ENCODE measurements around the gene XXYLT1. TPM values are rescaled to one million over a fixed set of nuclear protein-coding genes. Genes with fewer than 3 reads are reported as not detected.

XXYLT1 gene
- polyA plus RNA-seq, 3 donors from 2014 or later, result 5.3 to 15.7 (median 5.6) TPM

DNA sequence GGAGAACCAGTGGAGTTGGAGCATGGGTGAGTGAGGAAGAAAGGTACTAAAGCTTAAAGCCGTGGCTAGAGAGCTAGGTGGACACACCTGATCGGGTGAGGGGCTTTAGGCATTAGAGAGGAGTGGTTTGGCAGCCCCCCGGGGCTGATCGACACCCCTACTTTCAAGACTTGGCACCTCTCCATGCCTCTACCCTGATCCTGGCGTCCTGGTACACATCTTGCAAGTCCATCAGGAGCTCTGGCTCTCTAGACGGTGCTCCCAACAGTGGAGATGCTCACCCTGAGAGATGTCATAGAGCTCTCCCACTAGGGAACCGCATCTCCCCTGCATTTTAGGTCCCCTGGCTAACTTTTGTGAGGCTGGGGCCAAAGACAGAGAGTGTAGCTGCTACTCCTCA lies 98.1 kb downstream of the XXYLT1 start:
- Mint-ChIP-seq H3K27ac (peak overlapping the region in 1 of 6 donors; percentile 5), H3K27me3 (ENCODE audit: low read depth in 3 of 3) (no peaks in the 10 kb centered on the region), H3K9me3 (no peaks in the 10 kb centered on the region), H3K4me3 (no peak overlapping the region), H3K36me3 (peaks cover 0 to 11% (median 7%) of the 10 kb centered on the region in 3 donors), H3K4me1 (no peaks in the 10 kb centered on the region)
- DNase-seq, result no peak

DNA sequence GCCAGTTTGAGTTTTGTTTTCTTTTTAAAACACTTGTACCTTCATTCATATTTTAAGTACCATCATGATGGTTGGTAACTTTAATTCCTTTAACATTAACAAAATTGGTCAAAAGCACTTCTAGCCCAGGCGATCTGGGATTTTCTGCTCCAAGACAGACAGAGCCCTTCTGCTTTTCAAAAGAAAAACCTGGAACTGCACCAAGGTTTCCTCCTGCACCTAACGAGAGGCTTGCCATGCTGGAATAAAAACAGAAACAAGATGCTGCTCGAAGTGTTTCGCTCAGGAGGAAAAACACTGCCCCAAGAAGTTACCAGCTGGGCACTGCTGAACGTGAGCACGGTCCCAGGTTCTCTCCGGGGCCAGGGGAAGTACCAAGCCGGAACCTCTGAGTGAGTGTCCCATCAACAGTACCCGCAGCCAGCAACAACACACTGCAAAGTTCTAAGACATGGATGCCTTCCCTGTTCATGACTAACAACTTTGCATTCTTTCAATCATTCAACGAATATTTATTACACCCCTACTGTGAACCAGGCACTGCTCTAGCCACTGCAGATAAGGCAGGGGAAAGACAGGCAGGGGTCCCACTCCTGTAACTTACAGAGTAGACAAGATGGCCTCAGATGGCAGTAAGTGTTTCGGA lies 98.8 kb downstream of the XXYLT1 start:
- no peak for DNase-seq
- no peak overlapping the region for H3K27ac Mint-ChIP-seq
- H3K9me3 Mint-ChIP-seq, result no peaks in the 10 kb centered on the region
- no peaks in the 10 kb centered on the region for H3K4me1 Mint-ChIP-seq
- H3K4me3 Mint-ChIP-seq, result no peak overlapping the region
- no peaks in the 10 kb centered on the region for H3K27me3 Mint-ChIP-seq (ENCODE audit: low read depth in 3 of 3)
- peaks cover 0 to 11% (median 7%) of the 10 kb centered on the region in 3 donors for H3K36me3 Mint-ChIP-seq

DNA sequence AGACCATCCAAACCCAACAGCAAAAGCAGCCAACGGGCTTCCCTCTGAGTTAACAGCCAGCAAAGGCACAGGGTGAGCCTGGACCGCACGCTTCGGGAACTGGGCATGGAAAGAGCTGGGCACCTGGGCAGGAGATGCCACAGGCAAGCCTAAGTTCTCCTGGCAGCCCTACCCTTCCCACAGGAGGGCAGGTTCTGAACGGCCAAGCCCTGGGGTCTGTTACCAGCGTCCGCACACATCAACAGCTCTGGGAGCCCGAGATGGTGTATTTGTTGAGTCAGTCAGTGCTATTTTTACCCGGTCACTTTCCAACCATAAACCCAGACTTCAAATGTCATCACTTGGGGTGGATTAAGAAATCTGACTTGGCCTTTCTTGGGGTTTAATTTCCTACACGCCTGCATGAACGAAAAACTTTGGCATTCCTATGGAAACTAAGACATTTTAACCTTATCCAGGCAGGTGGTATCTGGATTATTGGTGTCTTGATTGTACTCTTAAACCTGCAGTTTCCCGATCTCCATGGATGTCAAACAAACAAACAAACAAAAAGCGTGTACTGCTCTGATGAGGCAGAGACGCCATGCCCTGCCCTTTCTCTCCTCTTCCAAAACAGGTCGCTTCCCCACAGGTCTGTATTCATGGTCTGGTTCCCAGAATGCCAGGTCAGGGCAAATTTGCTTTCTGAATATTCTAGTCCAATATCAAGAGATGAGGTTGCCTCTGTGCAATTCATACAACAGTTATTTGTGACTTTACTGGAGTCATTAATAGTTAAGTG lies 99.7 kb downstream of the XXYLT1 start:
- Mint-ChIP-seq H3K4me3 (no peak overlapping the region), H3K27me3 (ENCODE audit: low read depth in 3 of 3) (no peaks in the 10 kb centered on the region), H3K27ac (no peak overlapping the region), H3K4me1 (no peaks in the 10 kb centered on the region), H3K36me3 (peaks cover 0 to 11% (median 7%) of the 10 kb centered on the region in 3 donors), H3K9me3 (no peaks in the 10 kb centered on the region)
- DNase-seq, result no peak

DNA sequence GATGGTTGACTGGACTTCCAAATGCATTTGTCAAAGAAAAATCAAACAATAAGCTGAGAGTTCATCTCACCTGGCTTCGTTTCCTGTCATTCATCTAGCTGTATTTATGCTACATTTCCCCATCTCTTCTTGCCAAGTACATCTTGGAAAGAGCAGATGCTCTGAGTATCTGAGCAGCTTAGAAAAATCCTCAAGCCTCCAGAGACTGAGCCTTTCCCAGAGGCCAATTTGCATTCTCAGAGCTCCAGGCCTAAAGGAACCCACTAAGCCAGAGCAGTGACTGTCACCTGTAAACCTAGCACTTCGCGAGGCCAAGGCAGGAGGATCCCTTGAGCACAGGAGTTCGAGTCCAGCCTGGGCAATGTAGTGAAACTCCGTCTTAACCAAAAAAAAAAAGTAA lies 100.5 kb downstream of the XXYLT1 start:
- H3K4me3 Mint-ChIP-seq, result no peak overlapping the region
- H3K27me3 Mint-ChIP-seq (ENCODE audit: low read depth in 3 of 3), result peaks cover 0 to 1% (median 0%) of the 10 kb centered on the region in 3 donors
- no peaks in the 10 kb centered on the region for H3K9me3 Mint-ChIP-seq
- no peak for DNase-seq
- peaks cover 0 to 7% (median 7%) of the 10 kb centered on the region in 3 donors for H3K36me3 Mint-ChIP-seq
- no peaks in the 10 kb centered on the region for H3K4me1 Mint-ChIP-seq
- no peak overlapping the region for H3K27ac Mint-ChIP-seq

DNA sequence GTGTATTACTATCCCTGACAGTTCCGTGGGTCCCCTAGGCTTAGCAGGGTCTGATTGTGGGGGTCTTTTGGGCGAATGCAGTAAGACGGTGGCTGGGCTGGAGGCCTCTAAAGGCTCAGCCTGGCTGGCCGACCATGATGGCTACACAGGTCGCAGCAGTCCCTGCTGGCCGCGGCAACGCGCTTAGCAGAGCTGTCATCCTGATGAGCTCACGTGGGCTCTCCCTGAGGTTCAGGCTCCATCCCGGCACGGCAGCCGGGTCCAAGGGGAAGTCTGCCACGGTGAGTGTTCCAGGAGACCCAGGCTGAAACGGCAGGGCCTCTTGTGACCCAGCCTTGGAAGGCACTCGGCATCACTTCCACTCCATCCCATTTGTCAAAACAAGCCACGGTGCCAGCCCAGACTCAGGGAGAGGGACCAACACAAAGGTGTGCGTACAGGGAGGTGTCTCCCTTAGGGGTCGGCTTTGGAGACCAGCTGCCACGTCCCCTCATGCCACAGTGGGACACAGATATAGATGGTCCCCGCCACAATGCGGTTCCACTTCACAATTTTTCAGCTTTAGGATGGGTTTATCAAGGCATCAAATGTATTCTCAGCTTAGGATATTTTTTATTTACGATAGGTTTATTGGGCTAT lies 101.8 kb downstream of the XXYLT1 start:
- Mint-ChIP-seq H3K4me3 (no peak overlapping the region), H3K4me1 (peaks cover 0 to under 1% of the 10 kb centered on the region in 2 donors), H3K27ac (no peak overlapping the region), H3K36me3 (peaks cover 0 to 3% (median 0%) of the 10 kb centered on the region in 3 donors), H3K27me3 (ENCODE audit: low read depth in 3 of 3) (peaks cover 0 to 1% (median 0%) of the 10 kb centered on the region in 3 donors), H3K9me3 (no peaks in the 10 kb centered on the region)
- DNase-seq, result no peak

DNA sequence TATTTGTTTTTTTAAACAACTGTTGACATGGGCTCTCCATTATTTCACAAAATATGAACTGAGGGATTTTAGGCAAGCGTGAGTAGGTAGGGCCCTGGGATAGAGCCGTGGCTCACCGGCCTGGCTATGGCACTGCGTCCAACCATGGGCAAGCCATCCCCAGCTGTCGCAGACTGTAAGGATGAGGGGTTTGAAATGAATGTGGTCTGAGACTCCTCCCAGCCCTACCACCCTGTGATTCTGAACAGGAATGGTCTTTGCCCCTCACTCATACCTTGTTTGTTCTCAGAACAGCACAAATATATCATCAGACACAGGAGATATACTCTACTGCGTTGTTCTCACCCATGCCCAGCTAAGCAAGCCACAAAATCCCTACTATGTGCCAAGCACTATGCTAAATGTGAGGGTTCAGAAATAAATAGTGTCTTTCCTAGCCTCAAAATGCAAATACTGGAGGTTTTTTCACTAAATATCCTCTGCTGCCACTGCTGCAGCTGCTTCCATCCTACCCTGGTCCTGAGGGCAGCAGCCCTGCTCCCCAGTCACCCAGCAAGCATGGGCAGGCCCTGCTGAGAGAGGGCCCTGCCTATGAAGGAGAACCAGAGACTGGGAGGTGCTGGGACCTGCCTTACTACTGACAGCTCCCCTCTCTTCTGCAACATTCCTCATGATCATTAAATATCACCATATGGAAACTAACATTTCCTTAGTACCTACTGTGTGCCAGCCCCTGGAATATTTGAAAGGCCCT lies 102.8 kb downstream of the XXYLT1 start:
- Mint-ChIP-seq H3K4me3 (no peak overlapping the region), H3K27ac (no peak overlapping the region), H3K4me1 (peaks cover 7 to 8% of the 10 kb centered on the region in 2 donors), H3K36me3 (peaks cover 0 to 3% (median 0%) of the 10 kb centered on the region in 3 donors), H3K9me3 (no peaks in the 10 kb centered on the region), H3K27me3 (ENCODE audit: low read depth in 3 of 3) (peaks cover 0 to 1% (median 0%) of the 10 kb centered on the region in 3 donors)
- no peak for DNase-seq

DNA sequence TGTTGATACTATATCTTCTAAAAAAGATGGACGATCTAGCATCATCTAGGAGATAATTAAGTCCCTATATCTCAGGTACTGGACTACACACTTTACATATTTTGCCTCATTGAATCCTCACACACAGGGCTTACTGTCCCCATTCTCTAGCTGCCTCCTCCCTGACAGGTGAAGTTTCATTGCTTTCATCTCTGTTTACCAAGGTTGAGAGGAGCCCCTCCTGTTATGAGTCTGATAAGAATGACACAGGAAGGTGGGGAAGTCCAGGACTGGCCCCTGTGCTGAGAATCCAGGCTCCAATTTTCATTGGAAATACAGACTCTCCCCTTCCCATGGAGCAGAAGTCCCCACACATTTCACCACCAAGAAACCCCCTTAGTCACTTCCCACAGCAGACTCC lies 105.2 kb downstream of the XXYLT1 start:
- Mint-ChIP-seq H3K36me3 (peaks cover 0 to 3% (median 0%) of the 10 kb centered on the region in 3 donors), H3K27me3 (ENCODE audit: low read depth in 3 of 3) (peaks cover 0 to 1% (median 0%) of the 10 kb centered on the region in 3 donors), H3K27ac (no peak overlapping the region), H3K9me3 (no peaks in the 10 kb centered on the region), H3K4me3 (no peak overlapping the region), H3K4me1 (peaks cover 21 to 29% of the 10 kb centered on the region in 2 donors)
- DNase-seq, result no peak

DNA sequence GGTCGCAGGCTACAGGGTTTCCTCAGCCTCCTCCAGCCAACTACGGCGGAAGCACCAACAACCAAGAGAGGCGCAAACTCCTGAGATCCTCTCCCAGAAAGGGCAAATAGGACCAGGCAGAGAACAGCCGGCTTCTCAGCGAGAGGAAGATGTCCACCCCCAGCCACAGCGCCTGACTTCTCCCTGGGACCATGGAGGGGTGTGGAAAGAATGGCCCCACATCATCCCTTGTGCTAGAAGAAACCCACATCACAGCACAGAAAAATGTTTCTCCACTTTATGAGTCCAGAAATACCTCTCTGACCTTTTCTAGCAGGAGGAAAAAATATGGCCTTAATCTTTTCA lies 105.7 kb downstream of the XXYLT1 start:
- Mint-ChIP-seq H3K36me3 (peaks cover 0 to 3% (median 0%) of the 10 kb centered on the region in 3 donors), H3K4me3 (no peak overlapping the region), H3K27me3 (ENCODE audit: low read depth in 3 of 3) (peaks cover 0 to 1% (median 0%) of the 10 kb centered on the region in 3 donors), H3K27ac (peak overlapping the region in 1 of 6 donors; percentile 63), H3K9me3 (no peaks in the 10 kb centered on the region), H3K4me1 (peaks cover 21 to 29% of the 10 kb centered on the region in 2 donors)
- no peak for DNase-seq

DNA sequence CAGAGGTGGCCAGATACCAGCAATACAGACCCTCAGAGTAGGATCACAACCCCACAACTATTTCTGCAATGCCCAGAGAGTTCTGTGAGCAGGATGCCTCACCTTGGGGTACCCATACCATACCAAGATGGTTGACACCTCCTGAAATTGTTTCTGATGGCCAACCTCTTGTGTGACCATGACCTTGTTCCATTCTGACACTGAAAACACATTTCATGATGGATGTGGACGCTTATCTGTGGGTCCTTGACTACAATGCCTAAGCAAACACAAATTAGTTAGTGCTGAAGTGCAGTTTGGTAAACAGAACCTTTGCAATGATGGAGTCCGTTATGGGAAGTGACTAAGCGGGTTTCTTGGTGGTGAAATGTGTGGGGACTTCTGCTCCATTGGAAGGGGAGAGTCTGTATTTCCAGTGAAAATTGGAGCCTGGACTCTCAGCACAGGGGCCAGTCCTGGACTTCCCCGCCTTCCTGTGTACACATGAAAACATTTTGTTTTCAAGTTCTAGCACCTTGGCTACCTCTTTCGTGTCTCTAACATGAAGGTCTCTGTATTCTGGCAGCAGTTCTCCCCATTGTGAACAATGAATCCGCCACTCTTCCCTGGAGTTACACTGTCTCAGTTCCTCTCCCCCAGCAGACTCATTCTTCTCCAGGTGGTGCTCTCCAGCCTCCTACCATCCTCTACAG lies 106.2 kb downstream of the XXYLT1 start:
- no peak overlapping the region for H3K4me3 Mint-ChIP-seq
- DNase-seq, result no peak
- peaks cover 21 to 29% of the 10 kb centered on the region in 2 donors for H3K4me1 Mint-ChIP-seq
- no peaks in the 10 kb centered on the region for H3K9me3 Mint-ChIP-seq
- peaks cover 0 to 1% (median 0%) of the 10 kb centered on the region in 3 donors for H3K27me3 Mint-ChIP-seq (ENCODE audit: low read depth in 3 of 3)
- H3K36me3 Mint-ChIP-seq, result peaks cover 0 to 3% (median 0%) of the 10 kb centered on the region in 3 donors
- H3K27ac Mint-ChIP-seq, result peak overlapping the region in 4 of 6 donors; percentile 18 to 92 (median 41)

DNA sequence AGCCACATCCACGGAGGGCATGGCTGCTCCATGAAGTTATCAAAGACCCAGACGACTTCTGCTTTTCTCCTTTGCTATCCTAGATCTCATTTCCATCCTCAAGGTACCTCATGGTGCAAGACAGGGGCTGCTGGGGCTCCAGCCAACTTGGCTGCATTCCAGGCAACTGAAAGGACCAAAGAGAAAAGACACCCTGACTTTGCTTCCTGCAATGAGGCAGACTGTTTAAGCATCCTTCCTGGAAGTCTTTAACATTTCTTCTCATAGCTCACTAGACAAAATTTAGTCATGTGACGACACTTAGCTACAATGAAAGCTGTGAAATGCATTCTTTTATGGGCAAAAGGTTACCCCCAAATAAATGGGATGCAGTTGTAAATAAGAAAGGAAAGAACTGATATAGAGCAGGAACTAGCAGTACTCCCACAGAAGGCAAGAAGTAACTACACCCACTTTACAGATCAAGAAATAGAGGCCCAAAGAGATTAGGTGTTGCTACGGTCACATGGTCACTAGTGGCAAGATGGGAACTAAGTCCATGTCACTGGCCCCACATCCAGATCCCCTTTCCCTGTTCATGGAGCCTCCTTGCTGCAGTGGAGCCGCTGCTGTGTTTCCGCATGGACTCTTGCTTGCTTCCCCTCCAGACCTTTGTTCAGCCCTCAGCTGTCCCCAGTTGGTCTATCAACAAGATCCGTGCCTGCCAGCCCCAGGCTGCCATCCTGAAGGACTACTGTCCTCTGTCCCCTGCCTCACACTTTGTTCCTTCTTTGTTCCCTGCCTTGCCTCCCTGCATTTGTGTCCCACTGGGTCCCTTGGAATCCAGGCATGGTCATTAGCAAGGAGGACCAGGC lies 107.0 kb downstream of the XXYLT1 start:
- H3K4me3 Mint-ChIP-seq, result no peak overlapping the region
- H3K27ac Mint-ChIP-seq, result peak overlapping the region; percentile 80 to 97 (median 92)
- peaks cover 0 to 1% (median 0%) of the 10 kb centered on the region in 3 donors for H3K27me3 Mint-ChIP-seq (ENCODE audit: low read depth in 3 of 3)
- peaks cover 0 to 3% (median 0%) of the 10 kb centered on the region in 3 donors for H3K36me3 Mint-ChIP-seq
- H3K4me1 Mint-ChIP-seq, result peaks cover 21 to 29% of the 10 kb centered on the region in 2 donors
- no peaks in the 10 kb centered on the region for H3K9me3 Mint-ChIP-seq
- no peak for DNase-seq

DNA sequence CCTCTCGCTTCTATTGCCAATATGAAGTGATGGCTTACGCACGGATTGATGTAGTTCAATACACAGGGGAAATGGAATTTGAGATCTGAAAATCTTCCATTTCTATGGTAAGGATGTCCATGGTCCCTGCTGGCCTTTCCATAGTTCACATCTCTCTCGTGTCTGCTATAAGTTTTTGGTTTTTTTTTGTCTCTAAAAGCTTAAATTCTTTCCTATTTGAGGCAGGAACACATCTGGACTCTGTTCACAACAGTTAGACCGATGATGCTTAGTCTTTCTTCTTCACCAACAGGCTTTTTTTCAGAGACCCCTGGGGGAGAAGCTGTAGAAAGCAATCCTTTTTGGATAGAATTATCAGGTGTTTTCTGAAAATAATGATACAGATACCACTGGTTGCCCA lies 108.1 kb downstream of the XXYLT1 start:
- no peak for DNase-seq
- peaks cover 21 to 29% of the 10 kb centered on the region in 2 donors for H3K4me1 Mint-ChIP-seq
- no peaks in the 10 kb centered on the region for H3K36me3 Mint-ChIP-seq
- H3K27me3 Mint-ChIP-seq (ENCODE audit: low read depth in 3 of 3), result peaks cover 0 to 1% (median 0%) of the 10 kb centered on the region in 3 donors
- peak overlapping the region; percentile 91 to 97 (median 94) for H3K27ac Mint-ChIP-seq
- no peaks in the 10 kb centered on the region for H3K9me3 Mint-ChIP-seq
- peak overlapping the region in 3 of 5 donors; percentile 23 to 70 (median 29) for H3K4me3 Mint-ChIP-seq

DNA sequence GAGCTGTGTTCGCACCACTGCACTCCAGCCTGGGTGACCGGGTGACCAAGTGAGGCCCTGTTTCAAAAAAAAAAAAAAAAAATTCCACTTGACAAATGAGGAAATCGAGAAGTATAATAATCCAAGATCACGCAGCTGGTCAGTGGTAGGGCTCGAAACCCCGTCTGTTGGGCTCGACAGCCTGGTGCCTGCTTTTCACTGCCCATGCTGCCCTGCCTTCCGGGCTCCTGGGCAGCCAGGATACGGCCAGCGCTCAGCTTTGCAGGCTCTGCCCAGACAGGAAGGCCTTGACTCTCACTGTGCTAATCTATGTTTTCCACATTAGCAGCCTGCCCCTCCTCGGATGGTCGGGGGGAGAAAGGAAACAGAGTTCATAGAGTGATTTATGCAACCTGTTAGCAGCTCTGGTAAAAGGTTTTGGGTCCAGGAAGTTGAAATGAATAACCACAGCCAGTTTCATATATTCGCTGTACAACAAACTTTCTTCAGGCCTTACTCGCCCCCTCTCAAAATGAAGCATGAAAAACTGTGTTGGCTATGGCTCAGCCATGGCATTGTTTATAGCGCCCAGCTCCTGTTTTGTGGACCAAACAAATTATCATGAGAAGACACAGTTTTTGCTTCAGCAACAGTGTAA lies 108.8 kb downstream of the XXYLT1 start:
- Mint-ChIP-seq H3K4me1 (peaks cover 21 to 29% of the 10 kb centered on the region in 2 donors), H3K9me3 (no peaks in the 10 kb centered on the region), H3K36me3 (no peaks in the 10 kb centered on the region), H3K27me3 (ENCODE audit: low read depth in 3 of 3) (peaks cover 0 to 1% (median 1%) of the 10 kb centered on the region in 3 donors), H3K27ac (peak overlapping the region; percentile 91 to 97 (median 94)), H3K4me3 (peak overlapping the region; percentile 18 to 70 (median 53))
- peak; percentile 54 to 63 (median 54) for DNase-seq
